ENCODE results near the gene CALN1. TPM values are rescaled to one million over a fixed set of nuclear protein-coding genes. Genes with fewer than 3 reads are reported as not detected.

The CALN1 gene
- total and polyA plus RNA-seq, 4 donors: 0.14 to 0.84 (median 0.24) TPM

DNA sequence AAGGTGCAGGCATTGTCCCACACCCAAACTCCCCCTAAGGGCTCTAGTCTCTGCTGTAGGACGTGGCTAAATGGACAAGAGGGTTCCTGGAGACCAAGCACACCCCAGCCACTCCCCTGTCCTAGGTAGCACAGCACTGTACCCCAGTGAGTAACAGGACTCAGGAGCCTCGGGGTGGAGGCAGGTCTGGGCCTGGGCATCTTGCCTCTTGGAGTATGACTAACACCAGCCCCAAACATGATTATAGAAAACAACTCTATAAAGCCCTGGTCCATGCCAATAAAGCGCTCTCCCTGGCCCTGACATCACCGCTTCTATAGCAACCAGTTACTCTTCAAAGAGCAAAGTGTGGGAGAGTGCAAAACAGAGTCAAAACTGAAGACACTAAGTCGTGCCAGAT is 195.0 kb downstream of the CALN1 start:
- TF ChIP-seq SP1 (IDR thresholded peaks at IDR 0.05) (no peak), NR2F2 (IDR thresholded peaks at IDR 0.05) (no peak), ATF3 (IDR thresholded peaks at IDR 0.05) (no peak), GABPA (IDR thresholded peaks at IDR 0.05 in 1 of 2, conservative IDR thresholded peaks at IDR 0.05 in 1 of 2) (no peak), RAD21 (IDR thresholded peaks at IDR 0.05) (no peak), HNF4G (IDR thresholded peaks at IDR 0.05) (no peak), FOXA1 (IDR thresholded peaks at IDR 0.05) (no peak), YY1 (IDR thresholded peaks at IDR 0.05) (no peak), HNF4A (conservative IDR thresholded peaks at IDR 0.05) (no peak)
- TF ChIP-seq, protein P1, sequence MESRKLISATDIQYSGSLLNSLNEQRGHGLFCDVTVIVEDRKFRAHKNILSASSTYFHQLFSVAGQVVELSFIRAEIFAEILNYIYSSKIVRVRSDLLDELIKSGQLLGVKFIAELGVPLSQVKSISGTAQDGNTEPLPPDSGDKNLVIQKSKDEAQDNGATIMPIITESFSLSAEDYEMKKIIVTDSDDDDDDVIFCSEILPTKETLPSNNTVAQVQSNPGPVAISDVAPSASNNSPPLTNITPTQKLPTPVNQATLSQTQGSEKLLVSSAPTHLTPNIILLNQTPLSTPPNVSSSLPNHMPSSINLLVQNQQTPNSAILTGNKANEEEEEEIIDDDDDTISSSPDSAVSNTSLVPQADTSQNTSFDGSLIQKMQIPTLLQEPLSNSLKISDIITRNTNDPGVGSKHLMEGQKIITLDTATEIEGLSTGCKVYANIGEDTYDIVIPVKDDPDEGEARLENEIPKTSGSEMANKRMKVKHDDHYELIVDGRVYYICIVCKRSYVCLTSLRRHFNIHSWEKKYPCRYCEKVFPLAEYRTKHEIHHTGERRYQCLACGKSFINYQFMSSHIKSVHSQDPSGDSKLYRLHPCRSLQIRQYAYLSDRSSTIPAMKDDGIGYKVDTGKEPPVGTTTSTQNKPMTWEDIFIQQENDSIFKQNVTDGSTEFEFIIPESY (IDR thresholded peaks at IDR 0.05): no peak
- TF ChIP-seq, protein P2, sequence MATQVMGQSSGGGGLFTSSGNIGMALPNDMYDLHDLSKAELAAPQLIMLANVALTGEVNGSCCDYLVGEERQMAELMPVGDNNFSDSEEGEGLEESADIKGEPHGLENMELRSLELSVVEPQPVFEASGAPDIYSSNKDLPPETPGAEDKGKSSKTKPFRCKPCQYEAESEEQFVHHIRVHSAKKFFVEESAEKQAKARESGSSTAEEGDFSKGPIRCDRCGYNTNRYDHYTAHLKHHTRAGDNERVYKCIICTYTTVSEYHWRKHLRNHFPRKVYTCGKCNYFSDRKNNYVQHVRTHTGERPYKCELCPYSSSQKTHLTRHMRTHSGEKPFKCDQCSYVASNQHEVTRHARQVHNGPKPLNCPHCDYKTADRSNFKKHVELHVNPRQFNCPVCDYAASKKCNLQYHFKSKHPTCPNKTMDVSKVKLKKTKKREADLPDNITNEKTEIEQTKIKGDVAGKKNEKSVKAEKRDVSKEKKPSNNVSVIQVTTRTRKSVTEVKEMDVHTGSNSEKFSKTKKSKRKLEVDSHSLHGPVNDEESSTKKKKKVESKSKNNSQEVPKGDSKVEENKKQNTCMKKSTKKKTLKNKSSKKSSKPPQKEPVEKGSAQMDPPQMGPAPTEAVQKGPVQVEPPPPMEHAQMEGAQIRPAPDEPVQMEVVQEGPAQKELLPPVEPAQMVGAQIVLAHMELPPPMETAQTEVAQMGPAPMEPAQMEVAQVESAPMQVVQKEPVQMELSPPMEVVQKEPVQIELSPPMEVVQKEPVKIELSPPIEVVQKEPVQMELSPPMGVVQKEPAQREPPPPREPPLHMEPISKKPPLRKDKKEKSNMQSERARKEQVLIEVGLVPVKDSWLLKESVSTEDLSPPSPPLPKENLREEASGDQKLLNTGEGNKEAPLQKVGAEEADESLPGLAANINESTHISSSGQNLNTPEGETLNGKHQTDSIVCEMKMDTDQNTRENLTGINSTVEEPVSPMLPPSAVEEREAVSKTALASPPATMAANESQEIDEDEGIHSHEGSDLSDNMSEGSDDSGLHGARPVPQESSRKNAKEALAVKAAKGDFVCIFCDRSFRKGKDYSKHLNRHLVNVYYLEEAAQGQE (IDR thresholded peaks at IDR 0.05): no peak
- TF ChIP-seq, protein P3, sequence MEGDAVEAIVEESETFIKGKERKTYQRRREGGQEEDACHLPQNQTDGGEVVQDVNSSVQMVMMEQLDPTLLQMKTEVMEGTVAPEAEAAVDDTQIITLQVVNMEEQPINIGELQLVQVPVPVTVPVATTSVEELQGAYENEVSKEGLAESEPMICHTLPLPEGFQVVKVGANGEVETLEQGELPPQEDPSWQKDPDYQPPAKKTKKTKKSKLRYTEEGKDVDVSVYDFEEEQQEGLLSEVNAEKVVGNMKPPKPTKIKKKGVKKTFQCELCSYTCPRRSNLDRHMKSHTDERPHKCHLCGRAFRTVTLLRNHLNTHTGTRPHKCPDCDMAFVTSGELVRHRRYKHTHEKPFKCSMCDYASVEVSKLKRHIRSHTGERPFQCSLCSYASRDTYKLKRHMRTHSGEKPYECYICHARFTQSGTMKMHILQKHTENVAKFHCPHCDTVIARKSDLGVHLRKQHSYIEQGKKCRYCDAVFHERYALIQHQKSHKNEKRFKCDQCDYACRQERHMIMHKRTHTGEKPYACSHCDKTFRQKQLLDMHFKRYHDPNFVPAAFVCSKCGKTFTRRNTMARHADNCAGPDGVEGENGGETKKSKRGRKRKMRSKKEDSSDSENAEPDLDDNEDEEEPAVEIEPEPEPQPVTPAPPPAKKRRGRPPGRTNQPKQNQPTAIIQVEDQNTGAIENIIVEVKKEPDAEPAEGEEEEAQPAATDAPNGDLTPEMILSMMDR (IDR thresholded peaks at IDR 0.05; ENCODE audit: low read depth, low read length, missing input control): no peak
- Histone ChIP-seq H3K4me3 (ENCODE audit: low read depth in 1 of 3, low read length in 3 of 3) (no peak overlapping the region), H3K36me3 (ENCODE audit: control insufficient read depth in 4 of 4, insufficient read depth in 3 of 4, low read depth in 1 of 4, low read length in 3 of 4) (no peaks in the 10 kb centered on the region), H3K27me3 (ENCODE audit: control insufficient read depth in 4 of 4, insufficient read depth in 4 of 4, low read length in 3 of 4) (peaks cover 0 to 3% (median 2%) of the 10 kb centered on the region in 4 donors), H3K9ac (ENCODE audit: low read depth in 1 of 2, low read length in 2 of 2) (no peak overlapping the region), H3K4me1 (ENCODE audit: control insufficient read depth in 4 of 4, insufficient read depth in 4 of 4, low read length in 3 of 4) (no peaks in the 10 kb centered on the region), H3K9me3 (ENCODE audit: control insufficient read depth in 4 of 4, low read length in 3 of 4) (no peaks in the 10 kb centered on the region), H3K27ac (ENCODE audit: low read depth in 1 of 2, low read length in 2 of 2) (no peak overlapping the region)
- no peak for DNase-seq (ENCODE audit: low spot score)
- whole genome bisulfite sequencing: 61% methylated on average over 5 of the region's 5 CpGs

DNA sequence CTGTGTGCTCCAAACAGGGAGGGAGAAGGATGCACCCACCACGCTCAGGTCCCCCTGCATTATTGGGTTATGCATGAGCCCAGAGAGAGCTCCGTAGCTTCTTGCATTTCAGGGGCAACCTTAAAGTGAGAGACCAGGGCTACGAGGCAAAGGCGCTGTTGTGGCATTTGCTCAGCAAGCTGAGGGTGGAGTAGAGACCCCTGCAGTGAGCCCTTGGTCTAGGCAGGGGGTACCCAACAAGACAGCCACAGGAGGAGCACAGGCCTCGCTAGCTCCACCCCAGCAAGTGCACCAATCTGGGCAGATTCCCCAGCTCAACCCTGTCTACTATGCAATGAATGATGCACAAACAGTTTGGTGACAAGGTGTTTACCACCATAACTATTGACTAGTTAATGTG is 198.4 kb downstream of the CALN1 start:
- Histone ChIP-seq H3K9ac (ENCODE audit: low read depth in 1 of 2, low read length in 2 of 2) (no peak overlapping the region), H3K9me3 (ENCODE audit: control insufficient read depth in 4 of 4, low read length in 3 of 4) (no peaks in the 10 kb centered on the region), H3K27ac (ENCODE audit: low read depth in 1 of 2, low read length in 2 of 2) (no peak overlapping the region), H3K4me1 (ENCODE audit: control insufficient read depth in 4 of 4, insufficient read depth in 4 of 4, low read length in 3 of 4) (no peaks in the 10 kb centered on the region), H3K36me3 (ENCODE audit: control insufficient read depth in 4 of 4, insufficient read depth in 3 of 4, low read depth in 1 of 4, low read length in 3 of 4) (no peaks in the 10 kb centered on the region), H3K4me3 (ENCODE audit: low read depth in 1 of 3, low read length in 3 of 3) (no peak overlapping the region), H3K27me3 (ENCODE audit: control insufficient read depth in 4 of 4, insufficient read depth in 4 of 4, low read length in 3 of 4) (peaks cover 0 to 3% (median 2%) of the 10 kb centered on the region in 4 donors)
- 68% methylated on average over 5 of the region's 5 CpGs for WGBS
- no peak for DNase-seq (ENCODE audit: low spot score)
- TF ChIP-seq ATF3 (IDR thresholded peaks at IDR 0.05): no peak
- no peak for TF ChIP-seq YY1 (IDR thresholded peaks at IDR 0.05)
- TF ChIP-seq, protein P4, sequence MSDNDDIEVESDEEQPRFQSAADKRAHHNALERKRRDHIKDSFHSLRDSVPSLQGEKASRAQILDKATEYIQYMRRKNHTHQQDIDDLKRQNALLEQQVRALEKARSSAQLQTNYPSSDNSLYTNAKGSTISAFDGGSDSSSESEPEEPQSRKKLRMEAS (IDR thresholded peaks at IDR 0.05): no peak
- TF ChIP-seq TAF1 (conservative IDR thresholded peaks at IDR 0.05): no peak
- TF ChIP-seq, protein P2 (IDR thresholded peaks at IDR 0.05): no peak
- TF ChIP-seq SP1 (IDR thresholded peaks at IDR 0.05): no peak
- TF ChIP-seq NR2F2 (IDR thresholded peaks at IDR 0.05): no peak
- TF ChIP-seq FOXA1 (IDR thresholded peaks at IDR 0.05): no peak
- TF ChIP-seq FOXA2 (IDR thresholded peaks at IDR 0.05): no peak
- no peak for TF ChIP-seq GABPA (IDR thresholded peaks at IDR 0.05 in 1 of 2, conservative IDR thresholded peaks at IDR 0.05 in 1 of 2)
- no peak for TF ChIP-seq HNF4G (IDR thresholded peaks at IDR 0.05)
- TF ChIP-seq RXRA (IDR thresholded peaks at IDR 0.05): no peak
- TF ChIP-seq HNF4A (conservative IDR thresholded peaks at IDR 0.05): no peak
- TF ChIP-seq, protein P3 (IDR thresholded peaks at IDR 0.05; ENCODE audit: low read depth, low read length, missing input control): no peak

All from liver (tissue), 9 donors.